Germinal center (tissue), 1 donor: ENCODE measurements around the gene CEP170B.
A peak's percentile ranks its signal among the peaks of the same experiment; 100 is the strongest.
"Not testable (repeated sequence)": the region's sequence is repeated elsewhere in the genome, so short reads cannot be mapped to it uniquely, and the experiment has no call there.

ENCODE experiments used
- DNase-seq: peaks from one replicate; pipeline ENCODE4 v3.0.0; 2012; ENCODE audit warnings: mixed read lengths, low spot score

Gene CEP170B

GRCh38 chr14:104844306-104845032 is 20.6 kb upstream of the CEP170B start:
- no peak for DNase-seq

GRCh38 chr14:104845033-104845666 is 19.9 kb upstream of the CEP170B start:
- DNase-seq, result no peak

- DNase-seq, result no peak
Observed at GRCh38 chr14:104845834-104846441, 19.1 kb upstream of the CEP170B start.

- no peak for DNase-seq
Observed at GRCh38 chr14:104852280-104852663, 12.8 kb upstream of the CEP170B start.

GRCh38 chr14:104855532-104856090 is 9.5 kb upstream of the CEP170B start:
- DNase-seq, result no peak

- DNase-seq, result no peak
Observed at GRCh38 chr14:104856157-104856868, 8.8 kb upstream of the CEP170B start.

- DNase-seq, result no peak
Observed at GRCh38 chr14:104856869-104857860, 7.9 kb upstream of the CEP170B start.

GRCh38 chr14:104857931-104858330 is 7.1 kb upstream of the CEP170B start:
- not testable (repeated sequence) for DNase-seq

- no peak for DNase-seq
Observed at GRCh38 chr14:104858811-104859426, 6.1 kb upstream of the CEP170B start.

GRCh38 chr14:104859900-104860299 is 5.2 kb upstream of the CEP170B start:
- no peak for DNase-seq

- DNase-seq, result no peak
Observed at GRCh38 chr14:104860414-104860813, 4.7 kb upstream of the CEP170B start.

GRCh38 chr14:104863131-104863862 is 1.8 kb upstream of the CEP170B start:
- DNase-seq, result no peak

GRCh38 chr14:104863923-104864266 is 1.2 kb upstream of the CEP170B start:
- DNase-seq, result no peak

GRCh38 chr14:104864267-104865080 is 594 bp upstream of the CEP170B start:
- DNase-seq, result no peak

GRCh38 chr14:104865631-104866441 is 768 bp downstream of the CEP170B start:
- peak; percentile 34 for DNase-seq

- no peak for DNase-seq
Observed at GRCh38 chr14:104866451-104867370, 1.6 kb downstream of the CEP170B start.

- DNase-seq, result no peak
Observed at GRCh38 chr14:104867371-104868059, 2.4 kb downstream of the CEP170B start.
